Measurements from ENCODE around the gene PIK3R1. TPM values are rescaled to one million over a fixed set of nuclear protein-coding genes. Genes with fewer than 3 reads are reported as not detected.

PIK3R1 gene
- total RNA-seq, 4 donors from 2014 or later: 101 to 358 (median 190) TPM

DNA sequence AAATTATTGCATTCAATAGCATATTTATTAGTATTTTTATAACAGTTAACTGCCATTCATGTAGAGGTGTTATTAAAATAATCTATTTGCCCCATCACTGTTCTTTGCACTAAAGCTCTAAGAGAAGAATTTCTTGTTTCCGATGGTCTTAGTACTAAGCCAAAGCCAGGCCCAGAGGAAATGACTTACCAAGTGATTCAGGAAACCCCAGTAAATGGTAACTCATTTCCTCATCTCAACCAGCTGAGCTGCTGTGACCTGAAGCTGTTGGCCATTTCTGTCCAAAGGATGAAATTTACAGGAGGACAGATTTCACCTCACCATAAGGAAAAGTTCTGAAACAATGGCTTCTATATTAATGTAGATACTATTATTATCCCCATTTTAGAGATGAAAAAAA lies 117.0 kb downstream of the PIK3R1 start:
- H3K4me1 ChIP-seq: peaks cover 0 to 6% of the 10 kb centered on the region in 2 donors
- H3K27me3 ChIP-seq: no peaks in the 10 kb centered on the region
- H3K36me3 ChIP-seq: no peaks in the 10 kb centered on the region
- H3K27ac ChIP-seq: no peak overlapping the region
- no peak overlapping the region for H3K4me3 ChIP-seq
- no peaks in the 10 kb centered on the region for H3K9me3 ChIP-seq
- intact Hi-C loops (cut with DNase I; ENCODE audit: low total_unique reads): no loop called here
- DNase-seq: no peak
- TF ChIP-seq, protein P1, sequence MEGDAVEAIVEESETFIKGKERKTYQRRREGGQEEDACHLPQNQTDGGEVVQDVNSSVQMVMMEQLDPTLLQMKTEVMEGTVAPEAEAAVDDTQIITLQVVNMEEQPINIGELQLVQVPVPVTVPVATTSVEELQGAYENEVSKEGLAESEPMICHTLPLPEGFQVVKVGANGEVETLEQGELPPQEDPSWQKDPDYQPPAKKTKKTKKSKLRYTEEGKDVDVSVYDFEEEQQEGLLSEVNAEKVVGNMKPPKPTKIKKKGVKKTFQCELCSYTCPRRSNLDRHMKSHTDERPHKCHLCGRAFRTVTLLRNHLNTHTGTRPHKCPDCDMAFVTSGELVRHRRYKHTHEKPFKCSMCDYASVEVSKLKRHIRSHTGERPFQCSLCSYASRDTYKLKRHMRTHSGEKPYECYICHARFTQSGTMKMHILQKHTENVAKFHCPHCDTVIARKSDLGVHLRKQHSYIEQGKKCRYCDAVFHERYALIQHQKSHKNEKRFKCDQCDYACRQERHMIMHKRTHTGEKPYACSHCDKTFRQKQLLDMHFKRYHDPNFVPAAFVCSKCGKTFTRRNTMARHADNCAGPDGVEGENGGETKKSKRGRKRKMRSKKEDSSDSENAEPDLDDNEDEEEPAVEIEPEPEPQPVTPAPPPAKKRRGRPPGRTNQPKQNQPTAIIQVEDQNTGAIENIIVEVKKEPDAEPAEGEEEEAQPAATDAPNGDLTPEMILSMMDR (IDR thresholded peaks at IDR 0.05): no peak
- TF ChIP-seq POLR2A (IDR thresholded peaks at IDR 0.05): no peak

DNA sequence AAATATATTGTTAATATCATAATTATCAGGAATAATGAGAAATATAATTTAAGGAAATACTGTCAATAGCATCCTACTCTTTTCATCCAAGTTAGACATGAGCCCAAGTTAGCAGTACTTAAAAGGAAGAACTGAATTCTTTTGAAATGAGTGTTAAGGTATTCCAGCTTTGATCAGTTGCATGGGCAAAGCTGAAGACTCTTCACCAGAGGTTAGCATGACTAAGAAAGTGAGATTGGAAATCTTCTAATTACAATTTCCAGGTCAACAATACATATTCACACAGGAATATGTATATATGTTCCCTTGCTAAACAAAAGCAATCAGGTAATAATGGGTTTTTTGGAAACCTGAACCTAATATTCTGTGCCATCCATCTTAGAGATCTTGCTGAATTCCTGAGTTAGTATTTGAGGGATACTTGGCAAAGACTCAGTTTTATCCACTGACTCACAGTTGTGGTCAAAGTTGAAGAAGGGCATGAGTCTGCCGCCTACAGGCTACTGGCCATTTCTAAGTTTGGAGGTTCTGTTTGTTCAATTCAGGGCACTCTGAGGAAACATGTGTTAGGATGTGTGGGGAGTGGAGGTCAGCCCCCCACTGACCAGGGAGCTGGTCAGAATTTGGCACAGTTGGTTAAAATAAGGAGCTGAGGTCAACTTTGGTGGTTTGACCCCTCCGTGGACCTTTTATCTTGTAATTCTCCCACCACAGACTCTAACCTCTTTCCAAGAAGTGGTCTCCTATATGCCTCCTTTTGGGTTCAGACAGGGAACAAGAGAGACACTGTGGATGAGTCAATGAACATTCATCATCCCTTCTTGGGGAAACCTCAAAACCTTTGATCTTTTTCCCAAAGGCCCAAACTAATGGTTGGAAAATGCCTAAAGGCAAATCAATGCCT lies 118.3 kb downstream of the PIK3R1 start:
- TF ChIP-seq, protein P1 (IDR thresholded peaks at IDR 0.05): no peak
- no peak for TF ChIP-seq POLR2A (IDR thresholded peaks at IDR 0.05)
- Histone ChIP-seq H3K4me3 (no peak overlapping the region), H3K9me3 (no peaks in the 10 kb centered on the region), H3K27me3 (no peaks in the 10 kb centered on the region), H3K36me3 (no peaks in the 10 kb centered on the region), H3K4me1 (peaks cover 0 to 6% of the 10 kb centered on the region in 2 donors), H3K27ac (no peak overlapping the region)
- no peak for DNase-seq
- intact Hi-C loops (cut with DNase I; ENCODE audit: low total_unique reads): no loop called here

DNA sequence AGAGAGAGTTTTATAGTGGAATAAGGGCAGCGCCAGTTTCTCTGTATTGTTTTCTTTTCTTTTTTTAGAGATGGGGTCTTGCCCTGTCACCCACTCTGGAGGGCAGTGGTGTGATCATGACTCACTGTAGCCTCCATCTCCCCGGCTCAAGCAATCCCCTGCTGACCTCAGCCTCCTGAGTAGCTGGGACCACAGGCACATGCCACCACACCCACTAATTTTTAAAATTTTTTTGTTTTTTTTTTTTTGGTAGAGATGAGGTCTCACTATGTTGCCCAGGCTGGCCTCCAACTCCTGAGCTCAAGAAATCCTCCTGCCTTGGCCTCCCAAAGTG lies 119.0 kb downstream of the PIK3R1 start:
- no peak for DNase-seq
- Histone ChIP-seq H3K9me3 (no peaks in the 10 kb centered on the region), H3K36me3 (no peaks in the 10 kb centered on the region), H3K4me1 (peaks cover 0 to 6% of the 10 kb centered on the region in 2 donors), H3K27me3 (no peaks in the 10 kb centered on the region), H3K4me3 (no peak overlapping the region), H3K27ac (no peak overlapping the region)
- TF ChIP-seq POLR2A (IDR thresholded peaks at IDR 0.05): no peak
- TF ChIP-seq, protein P1 (IDR thresholded peaks at IDR 0.05): no peak
- intact Hi-C loops (cut with DNase I; ENCODE audit: low total_unique reads): no loop called here

DNA sequence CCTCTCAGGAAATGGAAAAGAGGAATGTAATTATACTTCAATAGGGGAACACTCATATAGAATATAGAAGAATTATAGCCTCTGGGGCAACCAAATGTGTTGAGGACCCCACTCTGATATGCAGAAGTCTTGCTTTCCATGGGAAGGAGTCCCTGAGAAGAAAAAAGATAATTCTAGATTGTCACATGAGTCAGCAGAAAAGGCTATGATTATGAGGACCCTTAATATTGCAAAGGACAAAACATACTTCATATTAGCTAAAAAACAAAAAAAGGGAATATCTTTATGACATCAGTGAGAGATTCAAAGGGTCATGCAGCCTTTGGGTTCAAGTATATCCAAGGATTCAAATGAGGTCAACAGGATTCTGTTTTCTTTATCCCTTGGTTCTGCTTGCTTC lies 119.5 kb downstream of the PIK3R1 start:
- Histone ChIP-seq H3K36me3 (no peaks in the 10 kb centered on the region), H3K27me3 (no peaks in the 10 kb centered on the region), H3K4me3 (no peak overlapping the region), H3K9me3 (no peaks in the 10 kb centered on the region), H3K4me1 (peaks cover 0 to 6% of the 10 kb centered on the region in 2 donors), H3K27ac (no peak overlapping the region)
- no peak for TF ChIP-seq POLR2A (IDR thresholded peaks at IDR 0.05)
- TF ChIP-seq, protein P1 (IDR thresholded peaks at IDR 0.05): no peak
- intact Hi-C loops (cut with DNase I; ENCODE audit: low total_unique reads): no loop called here
- no peak for DNase-seq

DNA sequence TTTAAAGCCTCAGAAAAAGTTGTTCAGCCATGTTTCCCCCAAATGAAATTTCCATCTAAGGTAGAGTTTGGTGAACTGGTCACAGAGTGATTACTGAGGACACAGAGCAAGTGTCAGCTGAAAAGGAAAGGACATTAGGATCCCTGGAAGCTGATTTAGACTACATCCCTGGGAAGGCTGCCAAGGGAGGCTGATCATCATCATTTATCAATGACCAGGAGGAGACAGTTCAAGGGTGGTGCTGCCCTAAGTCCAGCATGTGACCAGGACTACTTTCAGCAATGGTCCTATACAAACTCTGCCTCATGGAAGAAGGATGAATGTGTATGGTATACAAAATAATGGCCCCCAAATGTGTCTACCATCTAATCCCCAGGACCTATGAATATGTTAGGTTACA lies 120.6 kb downstream of the PIK3R1 start:
- Histone ChIP-seq H3K27ac (peak overlapping the region in 1 of 2 donors; percentile 57), H3K4me1 (peaks cover 0 to 1% of the 10 kb centered on the region in 2 donors), H3K4me3 (no peak overlapping the region), H3K27me3 (no peaks in the 10 kb centered on the region), H3K9me3 (no peaks in the 10 kb centered on the region), H3K36me3 (no peaks in the 10 kb centered on the region)
- intact Hi-C loops (cut with DNase I; ENCODE audit: low total_unique reads): no loop called here
- TF ChIP-seq POLR2A (IDR thresholded peaks at IDR 0.05): no peak
- TF ChIP-seq, protein P1 (IDR thresholded peaks at IDR 0.05): no peak
- no peak for DNase-seq
